Measurements from ENCODE around the gene FAM241B. TPM values are rescaled to one million over a fixed set of nuclear protein-coding genes. Genes with fewer than 3 reads are reported as not detected.

Gene FAM241B
- total RNA-seq, 1 donor from 2014 or later: 0.98 TPM

GRCh38 chr10:69636273-69636575, 6.2 kb downstream of the FAM241B start:
- TF ChIP-seq POLR2AphosphoS5 (IDR thresholded peaks at IDR 0.05; ENCODE audit: insufficient read depth in 1 of 2, low read depth in 1 of 2) (no peak), POLR2A (IDR thresholded peaks at IDR 0.05) (no peak), CTCF (IDR thresholded peaks at IDR 0.05) (no peak)
- intact Hi-C loops (cut with DNase I): loop anchor here (10.0 kb wide), 2 partner anchors 121 to 211 kb away; no protein-coding TSS in a partner anchor
- Histone ChIP-seq H3K27me3 (no peaks in the 10 kb centered on the region), H3K9me3 (no peaks in the 10 kb centered on the region), H3K4me1 (peaks cover 9% of the 10 kb centered on the region), H3K4me3 (no peak overlapping the region), H3K36me3 (no peaks in the 10 kb centered on the region), H3K27ac (no peak overlapping the region)
- DNase-seq (ENCODE audit: extremely low spot score in 2 of 2): no peak

- Histone ChIP-seq H3K4me3 (no peak overlapping the region), H3K27ac (no peak overlapping the region), H3K27me3 (no peaks in the 10 kb centered on the region), H3K9me3 (no peaks in the 10 kb centered on the region), H3K4me1 (peaks cover 9% of the 10 kb centered on the region), H3K36me3 (no peaks in the 10 kb centered on the region)
- DNase-seq (ENCODE audit: extremely low spot score in 2 of 2): no peak
- no peak for TF ChIP-seq POLR2A (IDR thresholded peaks at IDR 0.05)
- TF ChIP-seq CTCF (IDR thresholded peaks at IDR 0.05): no peak
- TF ChIP-seq POLR2AphosphoS5 (IDR thresholded peaks at IDR 0.05; ENCODE audit: insufficient read depth in 1 of 2, low read depth in 1 of 2): no peak
- intact Hi-C loops (cut with DNase I): loop anchor here (10.0 kb wide), 2 partner anchors 122 to 212 kb away; no protein-coding TSS in a partner anchor
Observed at GRCh38 chr10:69636626-69637605, 6.9 kb downstream of the FAM241B start.

- Histone ChIP-seq H3K27ac (no peak overlapping the region), H3K36me3 (no peaks in the 10 kb centered on the region), H3K27me3 (no peaks in the 10 kb centered on the region), H3K4me1 (peaks cover 9% of the 10 kb centered on the region), H3K9me3 (no peaks in the 10 kb centered on the region), H3K4me3 (no peak overlapping the region)
- no peak for TF ChIP-seq POLR2A (IDR thresholded peaks at IDR 0.05)
- TF ChIP-seq CTCF (IDR thresholded peaks at IDR 0.05): no peak
- no peak for TF ChIP-seq POLR2AphosphoS5 (IDR thresholded peaks at IDR 0.05; ENCODE audit: insufficient read depth in 1 of 2, low read depth in 1 of 2)
- DNase-seq (ENCODE audit: extremely low spot score in 2 of 2): no peak
- intact Hi-C loops (cut with DNase I): loop anchor here (10.0 kb wide), 2 partner anchors 124 to 214 kb away; no protein-coding TSS in a partner anchor
Observed at GRCh38 chr10:69638642-69639041, 8.6 kb downstream of the FAM241B start.

GRCh38 chr10:69639291-69640195, 9.5 kb downstream of the FAM241B start:
- intact Hi-C loops (cut with DNase I): loop anchor here (10.0 kb wide), 3 partner anchors 125 to 215 kb away; partner anchors contain the start of gene COL13A1
- no peaks in the 10 kb centered on the region for H3K9me3 ChIP-seq
- no peaks in the 10 kb centered on the region for H3K36me3 ChIP-seq
- H3K27ac ChIP-seq: no peak overlapping the region
- peaks cover 9% of the 10 kb centered on the region for H3K4me1 ChIP-seq
- TF ChIP-seq POLR2AphosphoS5 (IDR thresholded peaks at IDR 0.05; ENCODE audit: insufficient read depth in 1 of 2, low read depth in 1 of 2) (no peak), POLR2A (IDR thresholded peaks at IDR 0.05) (no peak), CTCF (IDR thresholded peaks at IDR 0.05) (peak; percentile 58 to 86 (median 83))
- no peak overlapping the region for H3K4me3 ChIP-seq
- H3K27me3 ChIP-seq: no peaks in the 10 kb centered on the region
- no peak for DNase-seq (ENCODE audit: extremely low spot score in 2 of 2)

Data from vagina (tissue), 2 donors.